Spleen (tissue), 11 donors: ENCODE measurements around the gene ZNF296. TPM values are rescaled to one million over a fixed set of nuclear protein-coding genes. Genes with fewer than 3 reads are reported as not detected.

Source experiments
- DNase-seq: peaks from one replicate; pipeline ENCODE4 v3.0.0-alpha.2; 2020
- H3K27ac ChIP-seq, 8 donors: fragments of 200-600 bp; sonication (generic) in 7 of 8; 1 replicate in 4 of 8; 2 replicates in 4 of 8; pipeline versions ENCODE4 v1.5.0 to v1.8.0; 2016 to 2021; ENCODE audit warnings: inconsistent platforms in 4 of 8, mild to moderate bottlenecking in 4 of 8, moderate library complexity in 1 of 8
- H3K27me3 ChIP-seq, 7 donors: fragments of 200-600 bp; sonication (generic) in 6 of 7; replicated peaks in 1 of 7; 1 replicate in 4 of 7; 2 replicates in 3 of 7; pipeline versions ENCODE4 v1.5.0 to v1.8.0; 2016 to 2021; ENCODE audit warnings: inconsistent platforms in 3 of 7, mild to moderate bottlenecking in 1 of 7
- H3K36me3 ChIP-seq, 6 donors: fragments of 200-600 bp; sonication (generic) in 5 of 6; 1 replicate in 4 of 6; 2 replicates in 2 of 6; pipeline versions ENCODE4 v1.5.0 to v1.8.0; 2016 to 2021; ENCODE audit warnings: inconsistent platforms in 2 of 6
- H3K4me1 ChIP-seq, 6 donors: fragments of 200-600 bp; sonication (generic) in 5 of 6; 1 replicate in 3 of 6; 2 replicates in 3 of 6; pipeline versions ENCODE4 v1.5.0 to v1.8.0; 2016 to 2021; ENCODE audit warnings: inconsistent platforms in 3 of 6
- H3K4me3 ChIP-seq, 8 donors: fragments of 200-600 bp; sonication (generic) in 7 of 8; 1 replicate in 4 of 8; 2 replicates in 4 of 8; pipeline versions ENCODE4 v1.5.0 to v1.8.0; 2016 to 2021; ENCODE audit warnings: inconsistent platforms in 4 of 8, mild to moderate bottlenecking in 4 of 8, moderate library complexity in 2 of 8
- H3K9me3 ChIP-seq, 8 donors: fragments of 200-600 bp; sonication (generic) in 7 of 8; 1 replicate in 4 of 8; 2 replicates in 4 of 8; pipeline versions ENCODE4 v1.5.0 to v1.8.0; 2016 to 2021; ENCODE audit warnings: inconsistent platforms in 4 of 8
- CTCF ChIP-seq, 11 experiments: fragments of 200-600 bp in 7 of 11; fragments of 450-650 bp in 4 of 11; sonication (generic) in 4 of 11; IDR thresholded peaks in 8 of 11; conservative IDR thresholded peaks in 3 of 11; 1 replicate in 7 of 11; 2 replicates in 4 of 11; pipeline versions ENCODE4 v1.4.0 to v1.8.0; 2016 to 2021; ENCODE audit warnings: antibody characterized with exemption in 11 of 11, inconsistent platforms in 4 of 11, mild to moderate bottlenecking in 1 of 11
- POLR2A ChIP-seq, 3 donors: fragments of 450-650 bp; IDR thresholded peaks; one replicate each; pipeline ENCODE4 v1.5.1; 2017; ENCODE audit warnings: antibody characterized with exemption in 3 of 3, mild to moderate bottlenecking in 1 of 3
- POLR2AphosphoS5 ChIP-seq, 3 donors: sonication (generic); formaldehyde crosslinking; IDR thresholded peaks; one replicate each; pipeline ENCODE4 v1.5.1; 2017; ENCODE audit warnings: antibody characterized with exemption in 3 of 3
- WGBS, 5 donors: extraction: QIAGEN DNeasy Blood & Tissue Kit in 3 of 5; methylation state at CpG; one replicate each; pipeline versions ENCODE4 v1.1.5 to v1.1.7; 2013 to 2018; 5-methylcytosine and 5-hydroxymethylcytosine counted together
- intact Hi-C: fragments of 100-400 bp; cut with DNase I; formaldehyde crosslinking; loops from one replicate; pipeline ENCODE4 v1.15.0; 2023; ENCODE audit warnings: low total_unique reads
- polyA plus RNA-seq, 3 donors: library from polyadenylated mRNA; stranded (reverse); fragments of 200-250 nt; gene quantifications; one replicate each; pipeline ENCODE4 v1.2.1, GENCODE V29; 2013
- total RNA-seq, 7 donors: library from RNA; depleted of rRNA in 3 of 7; stranded (reverse); fragments of >200 nt in 3 of 7; fragmentation: NEBNext Ultra II Directional in 4 of 7; extraction: Animal tissue kit (Norgen Biotek cat#: 25700) in 4 of 7; gene quantifications; one replicate each; pipeline versions ENCODE4 v1.1.0 to v1.2.1, GENCODE V29; 2016 to 2021
- donor health status: healthy with polysubstance abuse.
- donor health status: DM: no; HTN: no; CAD: no; lungs with moderate emphysema.
- donor health status: DM: no; HTN: no; CAD: no.
- donor health status: Bipolar disorder and iron deficiency.
- donor health status: healthy.
- donor health status: DM: no; HTN: no; CAD: no.
- donor health status: DM: yes; HTN: yes; CAD: no.

Gene ZNF296
- total and polyA plus RNA-seq, 10 donors, result 3.9 to 11.9 (median 7.4) TPM

GRCh38 chr19:45091031-45091923, 15.0 kb upstream of the ZNF296 start:
- H3K4me1 ChIP-seq, result peaks cover 21 to 93% (median 57%) of the 10 kb centered on the region in 6 donors
- no peaks in the 10 kb centered on the region for H3K9me3 ChIP-seq
- peak overlapping the region; percentile 85 to 92 (median 88) for H3K27ac ChIP-seq
- TF ChIP-seq POLR2A (IDR thresholded peaks at IDR 0.05), result no peak
- peak; percentile 92 to 94 (median 94) for TF ChIP-seq POLR2AphosphoS5 (IDR thresholded peaks at IDR 0.05)
- peak in 3 of 11 experiments; percentile 16 to 37 (median 21) for TF ChIP-seq CTCF (IDR thresholded peaks at IDR 0.05 in 8 of 11, conservative IDR thresholded peaks at IDR 0.05 in 3 of 11)
- no peaks in the 10 kb centered on the region for H3K27me3 ChIP-seq
- H3K4me3 ChIP-seq, result peak overlapping the region; percentile 75 to 100 (median 90)
- WGBS, 5 donors, result 24 to 32% (median 26%) methylated on average over 63 to 64 of the region's 64 CpGs
- peak; percentile 99 for DNase-seq
- peaks cover 0 to 45% (median 10%) of the 10 kb centered on the region in 6 donors for H3K36me3 ChIP-seq
- intact Hi-C loops, result no loop called here

GRCh38 chr19:45090606-45091005, 14.3 kb upstream of the ZNF296 start:
- no peak for TF ChIP-seq POLR2AphosphoS5 (IDR thresholded peaks at IDR 0.05)
- no peak for TF ChIP-seq CTCF (IDR thresholded peaks at IDR 0.05 in 8 of 11, conservative IDR thresholded peaks at IDR 0.05 in 3 of 11)
- no peak for TF ChIP-seq POLR2A (IDR thresholded peaks at IDR 0.05)
- H3K27ac ChIP-seq, result peak overlapping the region in 2 of 8 donors; percentile 87 to 88
- no peaks in the 10 kb centered on the region for H3K9me3 ChIP-seq
- intact Hi-C loops, result no loop called here
- H3K4me3 ChIP-seq, result peak overlapping the region in 5 of 8 donors; percentile 77 to 100 (median 84)
- WGBS, 5 donors, result 63 to 85% (median 76%) methylated on average over 5 of the region's 5 CpGs
- H3K4me1 ChIP-seq, result peaks cover 21 to 89% (median 51%) of the 10 kb centered on the region in 6 donors
- H3K36me3 ChIP-seq, result peaks cover 0 to 48% (median 10%) of the 10 kb centered on the region in 6 donors
- no peak for DNase-seq
- H3K27me3 ChIP-seq, result no peaks in the 10 kb centered on the region

GRCh38 chr19:45090034-45090433, 13.8 kb upstream of the ZNF296 start:
- Histone ChIP-seq H3K9me3 (no peaks in the 10 kb centered on the region), H3K4me1 (peaks cover 21 to 83% (median 45%) of the 10 kb centered on the region in 6 donors), H3K36me3 (peaks cover 0 to 54% (median 10%) of the 10 kb centered on the region in 6 donors), H3K27me3 (no peaks in the 10 kb centered on the region), H3K4me3 (no peak overlapping the region), H3K27ac (no peak overlapping the region)
- TF ChIP-seq CTCF (IDR thresholded peaks at IDR 0.05 in 8 of 11, conservative IDR thresholded peaks at IDR 0.05 in 3 of 11) (no peak), POLR2A (IDR thresholded peaks at IDR 0.05) (no peak), POLR2AphosphoS5 (IDR thresholded peaks at IDR 0.05) (peak in 1 of 3 donors; percentile 34)
- whole genome bisulfite sequencing, 5 donors, result 91 to 97% (median 95%) methylated on average over 15 to 17 of the region's 17 CpGs
- DNase-seq, result peak; percentile 80
- intact Hi-C loops, result no loop called here

GRCh38 chr19:45087531-45087930, 11.3 kb upstream of the ZNF296 start:
- no peaks in the 10 kb centered on the region for H3K9me3 ChIP-seq
- H3K4me3 ChIP-seq, result no peak overlapping the region
- peaks cover 7 to 68% (median 28%) of the 10 kb centered on the region in 6 donors for H3K4me1 ChIP-seq
- intact Hi-C loops, result no loop called here
- H3K27me3 ChIP-seq, result no peaks in the 10 kb centered on the region
- H3K36me3 ChIP-seq, result peaks cover 0 to 74% (median 10%) of the 10 kb centered on the region in 6 donors
- peak overlapping the region in 6 of 8 donors; percentile 9 to 73 (median 46) for H3K27ac ChIP-seq
- TF ChIP-seq POLR2AphosphoS5 (IDR thresholded peaks at IDR 0.05), result peak; percentile 33 to 53 (median 46)
- TF ChIP-seq CTCF (IDR thresholded peaks at IDR 0.05 in 8 of 11, conservative IDR thresholded peaks at IDR 0.05 in 3 of 11), result no peak
- peak; percentile 81 for DNase-seq
- WGBS, 5 donors, result 26 to 58% (median 33%) methylated on average over 11 of the region's 11 CpGs
